ENCODE measurements around the gene FAM110C.

- no peak for TF ChIP-seq CTCF (IDR thresholded peaks at IDR 0.05; ENCODE audit: low read depth, low read length)
- no peak for TF ChIP-seq EZH2phosphoT487 (IDR thresholded peaks at IDR 0.05; ENCODE audit: low read depth)
Measured at GRCh38 chr2:44748-45341, 1.5 kb downstream of the FAM110C start.

All from OCI-LY3 (cell line).